Ectodermal cell (in vitro differentiated cells): ENCODE measurements around the gene NIT2.

Source experiments
- H3K27ac ChIP-seq: 2 replicates; pipeline ENCODE4 v1.7.0; 2013; ENCODE audit warnings: mild to moderate bottlenecking, low read depth, low read length; ENCODE audit not compliant: insufficient read depth, poor library complexity, severe bottlenecking
- H3K27me3 ChIP-seq: 2 replicates; pipeline ENCODE4 v1.7.0; 2013; ENCODE audit warnings: mild to moderate bottlenecking, low read length; ENCODE audit not compliant: insufficient read depth, control insufficient read depth, poor library complexity, severe bottlenecking
- H3K36me3 ChIP-seq: one replicate; pipeline ENCODE4 v1.7.0; 2013; ENCODE audit warnings: low read length; ENCODE audit not compliant: control insufficient read depth, insufficient read depth
- H3K4me1 ChIP-seq: one replicate; pipeline ENCODE4 v1.7.0; 2013; ENCODE audit warnings: low read length; ENCODE audit not compliant: control insufficient read depth, insufficient read depth
- H3K4me3 ChIP-seq: 2 replicates; pipeline ENCODE4 v1.7.0; 2013; ENCODE audit warnings: low read depth, low read length, control low read depth; ENCODE audit not compliant: insufficient read depth
- H3K9me3 ChIP-seq: 2 replicates; pipeline ENCODE4 v1.7.0; 2013; ENCODE audit warnings: mild to moderate bottlenecking, low read length, moderate library complexity; ENCODE audit not compliant: control insufficient read depth
- WGBS, 2 experiments: methylation state at CpG; one replicate each; pipeline ENCODE4 v1.1.7; 2013; ENCODE audit warnings: missing lambda C conversion rate in 2 of 2; 5-methylcytosine and 5-hydroxymethylcytosine counted together

NIT2 gene

DNA sequence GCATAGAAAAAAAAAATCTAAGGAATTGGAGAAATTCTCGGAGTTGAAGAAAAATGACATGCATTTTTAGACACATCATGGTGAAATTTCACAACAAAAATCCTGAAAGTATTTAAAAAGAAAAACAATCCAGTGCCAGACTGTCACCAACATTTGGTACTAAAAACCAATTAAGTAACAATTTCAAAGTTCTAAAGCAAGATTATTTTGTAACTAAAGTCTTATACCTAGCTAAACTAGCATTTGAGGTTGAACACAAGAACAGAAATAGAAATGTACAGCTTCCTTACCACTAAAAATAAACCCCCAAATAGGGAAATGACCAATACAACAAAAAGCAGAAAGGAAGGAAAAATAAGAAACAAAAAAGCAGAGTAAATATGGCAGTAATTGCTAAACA, 54.5 kb downstream of the NIT2 start:
- no peaks in the 10 kb centered on the region for H3K4me1 ChIP-seq
- H3K27me3 ChIP-seq: no peaks in the 10 kb centered on the region
- H3K36me3 ChIP-seq: peaks cover 3% of the 10 kb centered on the region
- WGBS, 2 experiments: 92 to 100% methylated on average over 1 of the region's 1 CpG
- H3K27ac ChIP-seq: no peak overlapping the region
- H3K4me3 ChIP-seq: no peak overlapping the region
- H3K9me3 ChIP-seq: no peaks in the 10 kb centered on the region

DNA sequence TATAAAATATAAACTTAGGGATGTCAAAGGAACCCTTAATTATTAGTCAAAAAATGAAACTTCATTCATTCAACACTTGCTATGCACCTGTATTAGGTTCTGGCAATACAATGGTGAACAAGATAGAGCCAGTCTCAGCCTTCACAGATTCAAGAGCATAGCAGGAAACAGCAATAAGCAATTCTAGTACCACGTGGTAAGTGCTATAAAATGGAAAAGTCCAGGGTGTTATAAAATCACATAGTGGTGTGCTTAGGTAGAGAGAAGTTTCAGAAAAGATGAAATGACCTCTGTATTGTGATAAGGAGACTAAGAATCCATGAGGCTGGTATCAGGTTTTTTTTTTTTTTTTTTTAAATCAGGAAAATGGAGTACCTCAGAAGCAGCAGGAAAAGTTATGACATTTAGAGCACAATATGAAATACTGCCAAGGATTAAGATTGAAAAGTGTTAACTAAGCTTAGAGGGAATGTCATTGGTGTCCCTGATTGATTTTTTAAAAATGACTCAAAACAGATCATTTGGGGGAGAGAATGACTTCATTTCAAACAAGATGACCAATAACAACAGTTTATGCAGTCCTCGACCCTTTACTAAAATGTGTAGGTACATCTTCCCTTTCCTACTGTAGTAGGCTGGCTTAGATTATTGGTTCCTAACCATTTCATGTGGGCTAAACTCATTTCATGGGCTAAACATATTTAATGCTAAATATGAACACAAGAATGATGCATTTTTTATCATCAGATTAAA, 61.3 kb downstream of the NIT2 start:
- no peaks in the 10 kb centered on the region for H3K36me3 ChIP-seq

DNA sequence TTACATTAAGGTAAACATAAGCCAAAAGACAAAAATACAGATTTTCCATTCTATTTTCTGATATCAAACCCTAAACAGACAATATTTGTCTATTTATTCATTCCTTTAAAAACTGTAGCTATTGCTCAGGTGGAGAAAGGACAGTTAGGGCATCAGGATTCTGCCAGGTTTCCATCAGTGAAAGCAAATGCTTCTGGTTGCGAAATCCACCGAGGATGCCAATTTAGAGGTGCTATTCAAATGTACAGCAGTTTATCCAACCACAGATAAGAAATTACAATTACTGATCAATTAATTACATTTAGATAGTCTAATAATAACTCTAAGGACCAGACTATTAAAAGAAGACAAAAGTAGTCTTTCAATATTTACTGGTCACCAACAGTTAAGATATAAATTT, 62.4 kb downstream of the NIT2 start:
- Histone ChIP-seq H3K27ac (no peak overlapping the region), H3K4me3 (no peak overlapping the region), H3K36me3 (no peaks in the 10 kb centered on the region), H3K4me1 (peaks cover 12% of the 10 kb centered on the region), H3K9me3 (no peaks in the 10 kb centered on the region), H3K27me3 (no peaks in the 10 kb centered on the region)
- 97 to 100% methylated on average over 2 of the region's 2 CpGs for WGBS, 2 experiments

More for the DNA sequence above, 61.3 kb downstream of the NIT2 start:
- no peaks in the 10 kb centered on the region for H3K27me3 ChIP-seq
- 91 to 99% methylated on average over 2 of the region's 2 CpGs for WGBS, 2 experiments
- no peaks in the 10 kb centered on the region for H3K9me3 ChIP-seq
- H3K27ac ChIP-seq: no peak overlapping the region
- peaks cover 12% of the 10 kb centered on the region for H3K4me1 ChIP-seq
- H3K4me3 ChIP-seq: no peak overlapping the region

DNA sequence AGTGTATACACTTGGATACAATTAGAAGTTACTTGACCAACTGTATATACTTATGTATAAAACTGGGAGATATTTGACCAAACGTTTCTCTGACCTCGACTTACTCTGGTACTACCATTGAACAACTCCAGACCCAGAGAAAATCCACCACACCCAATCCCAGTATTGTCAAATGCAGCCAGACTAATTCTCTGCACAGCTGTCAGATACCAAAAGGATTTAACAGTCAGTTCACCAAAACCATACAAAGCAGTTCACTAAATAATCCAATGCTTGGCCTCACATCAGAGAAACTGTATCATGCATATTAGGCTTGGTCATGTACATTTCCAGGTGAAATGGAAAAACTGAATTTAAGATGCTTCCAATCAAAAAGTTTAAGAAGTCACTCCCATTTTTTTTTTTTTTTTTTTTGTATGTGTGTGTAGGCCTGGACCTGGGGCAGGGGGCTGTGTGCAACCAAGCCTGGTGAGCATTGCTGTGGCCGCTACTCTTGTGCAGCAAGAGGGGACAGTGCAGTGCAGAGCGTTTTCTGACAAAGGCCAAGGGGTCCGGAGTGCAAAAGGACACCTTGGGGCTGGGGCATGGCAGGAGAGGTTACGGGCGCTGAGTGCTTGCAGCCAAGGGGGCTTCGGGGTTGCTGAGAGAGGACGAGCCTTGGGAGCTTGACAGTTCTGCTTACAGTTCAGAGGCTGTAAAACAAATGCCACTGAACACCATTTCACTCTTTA, 64.9 kb downstream of the NIT2 start:
- H3K27ac ChIP-seq: no peak overlapping the region

DNA sequence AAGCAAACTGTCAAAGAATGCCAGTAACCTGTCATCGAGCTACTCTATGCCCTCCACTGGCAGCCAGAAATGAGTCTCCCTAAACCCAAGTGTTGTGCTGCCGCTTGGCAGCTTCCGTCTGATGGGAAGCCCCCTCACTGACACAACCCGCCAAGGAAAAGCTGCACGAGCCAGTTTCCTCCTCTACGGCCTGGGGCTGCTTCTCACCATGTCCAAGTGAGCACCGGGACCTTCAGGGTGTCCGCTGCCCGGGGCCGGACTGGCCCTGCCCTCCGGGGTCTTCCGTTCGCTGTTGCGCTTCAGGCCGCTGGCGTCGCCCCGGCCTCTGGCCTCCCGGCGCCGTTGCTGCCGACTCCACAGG, 65.8 kb downstream of the NIT2 start:
- peak overlapping the region; percentile 87 for H3K4me3 ChIP-seq
- no peaks in the 10 kb centered on the region for H3K36me3 ChIP-seq
- peak overlapping the region; percentile 92 for H3K27ac ChIP-seq
- no peaks in the 10 kb centered on the region for H3K9me3 ChIP-seq
- no peaks in the 10 kb centered on the region for H3K27me3 ChIP-seq
- peaks cover 12% of the 10 kb centered on the region for H3K4me1 ChIP-seq
- WGBS, 2 experiments: 1% methylated on average over 22 of the region's 22 CpGs

More for the DNA sequence above, 64.9 kb downstream of the NIT2 start:
- peaks cover 12% of the 10 kb centered on the region for H3K4me1 ChIP-seq
- 72 to 80% methylated on average over 9 of the region's 9 CpGs for WGBS, 2 experiments
- H3K9me3 ChIP-seq: no peaks in the 10 kb centered on the region
- H3K27me3 ChIP-seq: no peaks in the 10 kb centered on the region
- peak overlapping the region; percentile 87 for H3K4me3 ChIP-seq
- no peaks in the 10 kb centered on the region for H3K36me3 ChIP-seq

DNA sequence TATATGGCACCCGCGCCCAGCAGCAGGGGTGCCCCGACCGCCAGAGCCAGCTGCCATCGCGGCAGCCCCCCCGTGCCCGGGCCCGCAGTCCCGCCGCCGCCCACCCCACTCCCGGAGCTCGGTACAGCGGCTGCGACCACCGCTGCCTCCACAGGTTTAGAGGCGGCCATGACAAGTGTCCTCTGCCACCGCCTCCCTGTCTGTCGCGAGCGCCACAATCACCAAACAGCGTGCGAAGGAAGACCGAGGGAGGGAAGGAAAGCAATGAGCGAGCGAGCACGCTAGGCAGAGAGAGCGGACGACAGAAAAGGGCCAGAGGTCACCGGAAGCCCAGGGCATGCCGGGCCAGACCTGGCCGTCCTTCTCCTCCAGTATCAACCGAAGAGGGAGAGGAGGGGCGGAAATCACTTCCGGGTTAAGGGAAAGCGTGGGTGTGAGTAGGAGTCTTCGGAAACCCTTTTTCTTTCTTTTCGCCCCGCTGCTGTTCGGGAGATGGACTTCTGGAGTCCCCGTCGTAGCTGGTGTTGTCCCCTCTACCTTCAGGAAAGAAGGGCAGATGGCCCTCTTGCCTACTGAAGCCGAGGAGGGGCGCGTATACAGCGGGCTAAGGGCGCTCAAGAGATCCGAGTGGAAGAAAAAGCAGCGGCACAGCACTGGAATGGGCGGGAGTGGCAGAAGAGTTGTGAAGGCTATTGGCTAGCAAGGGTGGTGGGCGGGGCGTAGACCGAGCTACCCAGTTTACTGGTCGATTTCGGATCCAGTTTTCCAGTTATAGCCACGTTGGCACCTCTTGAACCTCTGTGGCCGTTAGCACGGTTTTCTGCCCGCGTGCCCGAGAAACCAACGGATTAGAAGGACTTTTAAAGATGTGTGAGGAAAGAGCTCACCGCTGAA, 66.5 kb downstream of the NIT2 start, which contains the start of the genes LNP1 and TOMM70:
Gene LNP1 (plus strand): TSS at position 760 of the 894 bp plus-strand sequence. CDS start 28,191 bp downstream, outside the sequence.
Gene TOMM70 (minus strand): TSS at position 310 of the 894 bp plus-strand sequence. CDS start 140 bp downstream, at position 170.
- 0% methylated on average over 64 of the region's 64 CpGs for WGBS, 2 experiments
- H3K36me3 ChIP-seq: no peaks in the 10 kb centered on the region
- H3K9me3 ChIP-seq: no peaks in the 10 kb centered on the region
- H3K4me1 ChIP-seq: peaks cover 12% of the 10 kb centered on the region
- peak within 1 kb of the TSS; percentile 87 for H3K4me3 ChIP-seq
- H3K27me3 ChIP-seq: no peaks in the 10 kb centered on the region
- peak within 1 kb of the TSS; percentile 92 for H3K27ac ChIP-seq

DNA sequence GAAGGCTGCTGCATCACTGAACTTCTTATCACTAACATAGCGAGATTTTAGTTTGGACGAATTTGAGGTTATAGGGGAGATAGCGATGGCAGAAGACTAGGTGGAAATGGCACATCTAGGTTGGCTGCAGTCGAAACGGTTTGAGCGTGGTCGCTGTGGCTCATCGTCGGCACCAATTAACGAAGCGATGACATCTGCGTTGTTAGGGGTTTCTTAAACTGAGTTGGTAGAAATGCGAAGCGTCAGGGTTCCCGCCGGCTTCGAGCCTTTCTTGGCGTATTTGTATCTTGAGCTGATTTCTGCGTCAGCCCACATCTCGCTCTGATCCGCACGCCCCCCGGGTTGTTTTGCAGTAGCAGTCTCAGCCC, 67.1 kb downstream of the NIT2 start:
- Histone ChIP-seq H3K4me3 (peak overlapping the region; percentile 87), H3K9me3 (no peaks in the 10 kb centered on the region), H3K36me3 (no peaks in the 10 kb centered on the region), H3K27ac (peak overlapping the region; percentile 92), H3K4me1 (peaks cover 12% of the 10 kb centered on the region), H3K27me3 (no peaks in the 10 kb centered on the region)
- WGBS, 2 experiments: 1% methylated on average over 23 of the region's 23 CpGs

DNA sequence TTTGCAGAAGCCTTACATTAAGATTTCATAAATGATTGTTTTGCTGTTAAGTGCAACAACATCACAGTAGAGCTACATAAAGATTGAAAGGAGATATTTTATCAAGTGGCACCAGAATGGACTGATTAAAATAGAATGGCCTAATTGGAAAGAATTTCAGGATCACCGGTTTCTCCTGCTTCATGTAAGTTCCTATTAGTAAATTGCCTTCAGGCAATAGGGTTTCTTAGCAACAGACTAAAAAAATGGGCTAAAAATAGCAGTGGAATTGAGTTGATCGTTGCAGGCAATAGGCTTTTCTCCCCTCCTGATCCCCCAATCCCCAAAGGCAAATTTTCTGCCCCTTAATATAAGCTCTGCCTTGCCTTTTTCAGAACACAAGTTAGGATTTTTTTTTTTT, 67.7 kb downstream of the NIT2 start:
- H3K27ac ChIP-seq: peak overlapping the region; percentile 57

DNA sequence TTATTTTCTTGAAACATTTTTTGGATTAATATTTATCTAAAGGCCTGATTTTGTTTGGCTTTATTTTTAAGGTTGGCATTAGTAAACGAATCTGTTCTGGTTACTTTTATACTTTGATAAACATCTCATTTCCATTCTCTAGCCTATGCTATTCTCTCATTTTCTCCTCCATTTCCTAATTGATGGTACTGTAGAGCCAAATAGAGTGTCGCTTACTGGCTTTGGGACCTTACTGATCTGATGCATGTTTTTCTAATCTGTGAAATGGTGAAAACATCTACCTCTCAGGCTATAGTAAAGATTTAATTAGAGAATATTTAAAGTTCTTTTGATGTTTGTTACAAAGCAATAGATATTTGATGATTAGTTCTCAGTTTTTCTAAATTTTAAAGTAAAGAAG, 68.3 kb downstream of the NIT2 start:
- no peaks in the 10 kb centered on the region for H3K36me3 ChIP-seq
- 39 to 40% methylated on average over 1 to 2 of the region's 2 CpGs for WGBS, 2 experiments
- H3K27ac ChIP-seq: no peak overlapping the region

More for the DNA sequence above, 67.7 kb downstream of the NIT2 start:
- no peaks in the 10 kb centered on the region for H3K27me3 ChIP-seq
- WGBS, 2 experiments: 3 to 5% methylated on average over 2 of the region's 2 CpGs
- H3K9me3 ChIP-seq: no peaks in the 10 kb centered on the region
- peaks cover 12% of the 10 kb centered on the region for H3K4me1 ChIP-seq
- H3K36me3 ChIP-seq: no peaks in the 10 kb centered on the region
- H3K4me3 ChIP-seq: peak overlapping the region; percentile 87

More for the DNA sequence above, 68.3 kb downstream of the NIT2 start:
- Histone ChIP-seq H3K9me3 (no peaks in the 10 kb centered on the region), H3K4me1 (peaks cover 12% of the 10 kb centered on the region), H3K27me3 (no peaks in the 10 kb centered on the region), H3K4me3 (peak overlapping the region; percentile 87)
